Measurements from ENCODE around the gene SPINDOC.
"Not testable (repeated sequence)": the region's sequence is repeated elsewhere in the genome, so short reads cannot be mapped to it uniquely, and the experiment has no call there.

Gene SPINDOC

DNA sequence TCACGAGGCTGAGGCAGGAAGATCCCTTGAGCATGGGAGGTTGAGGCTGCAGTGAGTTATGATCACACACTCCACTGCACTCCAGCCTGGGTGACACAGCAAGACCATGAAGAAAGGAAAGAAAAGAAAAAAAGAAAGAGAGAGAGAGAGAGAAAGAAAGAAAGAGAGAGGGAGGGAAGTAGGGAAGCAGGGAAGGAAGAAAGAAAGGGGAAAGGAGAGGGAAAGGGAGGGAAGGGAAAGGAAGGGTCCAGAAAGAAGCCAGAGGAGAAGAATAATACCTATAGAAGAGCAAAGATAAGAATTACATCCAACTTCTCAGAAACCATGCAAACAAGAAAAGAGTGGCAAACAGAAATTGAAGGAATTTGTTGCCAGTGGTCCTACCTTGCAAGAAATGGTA is 27.4 kb upstream of the SPINDOC start:
- DNase-seq (ENCODE audit: low read depth in 2 of 2) = no peak

DNA sequence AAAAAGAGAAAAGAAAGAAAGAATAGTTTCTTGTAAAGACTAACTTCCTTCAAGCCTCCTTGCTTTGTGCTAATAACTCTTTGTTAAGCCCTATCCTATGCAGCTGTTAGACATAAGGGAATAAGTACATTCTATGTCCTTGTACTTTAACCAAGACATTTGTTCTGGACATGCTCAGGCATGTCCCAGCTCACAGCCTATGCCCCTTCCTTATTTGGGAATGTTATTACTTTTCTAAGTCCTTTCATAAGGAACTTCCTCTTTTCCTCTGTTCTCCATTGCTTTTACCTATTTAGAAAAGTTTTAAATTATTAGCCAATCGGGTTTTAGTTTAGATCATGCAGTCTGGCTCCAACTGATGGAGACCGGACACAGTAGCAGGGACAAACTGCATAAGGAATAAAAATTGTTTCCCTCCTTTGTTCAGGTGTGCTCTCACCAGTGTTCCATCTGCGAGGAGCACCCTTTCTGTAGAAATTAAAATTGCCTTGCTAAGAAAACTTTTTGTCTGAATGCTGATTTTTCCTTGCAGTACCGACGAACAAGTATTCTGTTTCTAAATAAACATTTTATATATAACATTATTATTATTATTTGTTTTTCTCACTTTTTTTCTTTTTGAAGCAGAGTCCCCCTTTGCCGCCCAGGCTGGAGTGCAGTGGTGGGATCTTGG is 21.6 kb upstream of the SPINDOC start:
- no peak for DNase-seq (ENCODE audit: low read depth in 2 of 2)

DNA sequence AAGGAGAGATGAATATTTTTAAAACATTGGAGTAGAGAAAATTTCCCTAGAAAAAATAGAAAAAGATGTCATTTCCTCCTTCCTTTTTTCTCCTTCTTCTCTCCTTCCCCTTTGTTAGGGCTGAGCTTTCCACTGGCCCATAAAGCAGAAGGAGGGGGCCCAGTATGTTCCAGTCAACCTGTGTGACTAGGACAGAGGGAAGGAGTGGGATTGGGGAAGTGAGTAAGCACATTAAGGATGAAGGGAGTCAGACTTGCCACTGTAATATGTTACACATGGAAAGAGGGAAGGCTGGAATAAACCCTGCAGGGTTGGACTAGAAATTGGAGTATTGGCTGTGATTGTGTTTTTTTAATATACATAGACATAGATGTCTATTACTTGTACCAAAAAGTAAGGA is 20.1 kb upstream of the SPINDOC start:
- DNase-seq (ENCODE audit: low read depth in 2 of 2) = no peak

DNA sequence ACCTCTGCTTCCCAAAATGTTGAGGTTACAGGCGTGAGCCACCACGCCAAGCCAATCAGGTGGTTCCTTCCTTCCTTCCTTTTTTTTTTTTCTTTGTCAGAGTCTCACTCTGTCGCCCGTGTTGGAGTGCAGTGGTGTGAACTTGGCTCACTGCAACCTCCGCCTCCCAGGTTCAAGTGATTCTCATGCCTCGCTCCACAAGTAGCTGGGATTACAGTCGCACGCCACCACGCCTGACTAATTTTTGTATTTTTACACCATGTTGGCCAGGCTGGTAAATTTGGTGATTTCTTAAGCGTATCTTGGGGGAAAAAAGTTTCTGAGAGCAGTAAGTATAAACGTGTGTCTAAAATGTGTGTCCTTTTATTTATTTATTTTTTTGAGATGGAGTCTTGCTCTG is 18.2 kb upstream of the SPINDOC start:
- no peak for DNase-seq (ENCODE audit: low read depth in 2 of 2)

DNA sequence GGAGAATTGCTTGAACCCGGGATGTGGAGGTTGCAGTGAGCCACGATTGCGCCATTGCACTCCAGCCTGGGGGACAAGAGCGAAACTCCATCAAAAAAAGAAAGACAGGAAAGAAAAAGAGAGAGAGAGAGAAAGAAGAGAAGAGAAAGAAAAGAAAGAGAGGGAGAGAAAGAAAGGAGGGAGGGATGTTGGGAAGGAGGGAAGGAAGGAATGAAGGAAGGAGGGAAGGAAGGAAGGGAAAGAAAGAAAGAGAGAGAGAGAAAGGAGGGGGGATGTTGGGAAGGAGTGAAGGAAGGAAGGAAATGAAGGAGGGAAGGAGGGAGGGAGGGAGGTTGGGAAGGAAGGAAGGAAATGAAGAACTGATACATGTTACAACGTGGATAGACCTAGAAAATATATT is 12.3 kb upstream of the SPINDOC start:
- DNase-seq (ENCODE audit: low read depth in 2 of 2) = no peak

DNA sequence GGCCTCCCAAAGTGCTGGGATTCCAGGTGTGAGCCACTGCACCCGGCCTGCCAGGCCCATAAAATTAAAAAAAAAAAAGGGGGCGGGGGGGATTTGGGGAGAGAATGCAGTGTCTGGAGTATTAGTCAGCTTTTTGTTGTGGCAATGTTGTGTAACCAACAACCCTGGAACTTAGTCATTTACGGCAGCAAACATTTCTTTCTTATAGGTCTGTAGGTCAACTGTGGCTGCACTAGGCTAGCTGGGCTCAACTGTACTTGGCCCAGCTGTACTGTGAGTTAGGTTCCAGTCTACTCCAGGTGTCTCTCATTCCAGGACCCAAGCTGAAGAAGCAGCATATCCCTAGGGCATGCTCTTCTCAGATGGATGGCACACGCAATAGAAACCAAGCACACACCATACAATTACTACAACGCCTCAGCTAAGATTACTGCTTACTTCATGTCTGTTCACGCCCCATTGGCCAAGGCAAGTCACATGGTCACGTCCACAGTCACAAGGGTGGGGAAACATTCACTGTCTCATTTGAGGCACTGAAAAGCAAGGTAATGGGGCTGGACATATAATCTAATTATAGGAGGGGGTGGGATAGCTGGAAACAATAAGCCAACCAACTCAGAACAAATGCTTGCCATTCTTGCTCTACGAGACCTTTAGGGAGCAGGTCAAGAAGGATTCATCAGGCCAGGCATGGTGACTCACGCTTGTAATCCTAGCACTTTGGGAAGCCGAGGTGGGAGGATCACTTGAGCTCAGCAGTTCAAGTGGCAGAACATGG is 10.4 kb upstream of the SPINDOC start:
- no peak for DNase-seq (ENCODE audit: low read depth in 2 of 2)

DNA sequence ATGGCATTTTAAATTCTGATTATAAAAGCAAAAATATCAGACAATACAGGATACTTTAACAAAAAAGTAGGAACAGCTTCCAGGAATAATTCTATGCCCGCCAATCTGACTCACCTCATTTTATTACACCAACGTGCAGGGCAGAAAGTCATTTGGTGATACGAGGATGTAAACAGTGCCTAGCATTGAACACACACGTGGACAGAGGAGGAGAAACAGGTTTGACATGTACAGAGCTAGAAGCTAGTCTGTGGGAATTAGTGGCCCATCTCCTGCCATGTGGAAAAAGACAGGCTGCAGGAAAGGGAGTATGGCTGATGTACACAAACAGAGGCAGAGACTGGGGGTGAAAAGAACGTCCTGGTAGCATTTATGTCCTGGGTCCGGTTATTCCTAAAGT is 9.0 kb upstream of the SPINDOC start:
- no peak for DNase-seq (ENCODE audit: low read depth in 2 of 2)

DNA sequence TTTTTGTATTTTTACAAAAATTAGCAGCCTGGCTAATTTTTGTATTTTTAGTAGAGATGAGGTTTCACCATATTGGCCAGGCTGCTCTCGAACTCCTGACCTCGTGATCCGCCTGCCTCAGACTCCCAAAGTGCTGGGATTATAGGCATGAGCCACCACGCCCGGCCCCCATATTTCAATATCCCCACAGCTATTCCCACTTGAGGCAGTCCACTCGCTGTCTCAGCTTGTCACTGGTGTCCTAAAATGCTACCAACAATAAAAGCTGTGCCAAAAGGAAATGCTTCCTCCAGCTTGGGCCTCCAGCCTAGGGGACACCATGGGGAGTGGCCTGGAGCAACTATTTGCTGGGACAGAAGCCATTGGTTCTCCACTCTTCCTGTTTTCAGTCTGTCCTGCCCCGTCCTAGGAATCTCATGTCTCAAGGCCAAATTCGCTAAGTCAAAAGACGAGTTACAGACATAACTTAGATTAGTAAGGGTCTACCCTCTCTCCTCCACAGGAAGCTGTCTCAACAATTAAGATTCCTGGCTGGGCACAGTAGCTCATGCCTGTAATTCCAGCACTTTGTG is 7.3 kb upstream of the SPINDOC start:
- no peak for DNase-seq (ENCODE audit: low read depth in 2 of 2)

DNA sequence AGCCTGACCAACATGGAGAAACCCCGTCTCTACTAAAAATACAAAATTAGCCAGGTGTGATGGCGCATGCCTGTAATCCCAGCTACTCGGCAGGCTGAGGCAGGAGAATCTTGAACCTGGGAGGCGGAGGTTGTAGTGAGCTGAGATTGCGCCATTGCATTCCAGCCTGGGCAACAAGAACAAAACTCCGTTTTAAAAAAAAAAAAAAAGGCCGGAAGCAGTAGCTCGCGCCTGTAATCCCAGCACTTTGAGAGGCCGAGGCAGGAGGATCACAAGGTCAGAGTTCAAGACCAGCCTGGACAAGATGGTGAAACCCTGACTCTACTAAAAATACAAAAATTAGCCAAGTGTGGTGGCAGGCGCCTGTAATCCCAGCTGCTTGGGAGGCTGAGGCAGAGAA is 2.9 kb upstream of the SPINDOC start:
- not testable (repeated sequence) for DNase-seq (ENCODE audit: low read depth in 2 of 2)

DNA sequence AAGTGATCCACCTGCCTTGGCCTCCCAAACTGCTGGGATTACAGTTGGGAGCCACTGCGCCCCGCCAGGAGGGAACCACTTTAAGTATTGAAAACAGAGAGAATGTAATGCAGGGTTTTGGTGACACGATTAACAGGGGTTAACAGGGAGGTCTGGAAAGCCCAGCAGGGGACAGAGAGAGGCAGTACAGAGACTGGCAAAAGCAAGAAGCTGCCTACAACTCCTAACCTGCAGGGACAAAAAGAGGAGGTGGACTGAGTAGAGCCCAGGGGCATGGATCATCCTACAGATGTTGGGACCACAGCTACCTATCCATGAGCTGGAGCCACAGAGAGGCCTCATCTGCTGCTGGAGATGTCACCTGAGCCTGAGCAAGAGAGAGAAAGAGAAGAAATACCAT is 1.7 kb upstream of the SPINDOC start:
- DNase-seq (ENCODE audit: low read depth in 2 of 2) = no peak

DNA sequence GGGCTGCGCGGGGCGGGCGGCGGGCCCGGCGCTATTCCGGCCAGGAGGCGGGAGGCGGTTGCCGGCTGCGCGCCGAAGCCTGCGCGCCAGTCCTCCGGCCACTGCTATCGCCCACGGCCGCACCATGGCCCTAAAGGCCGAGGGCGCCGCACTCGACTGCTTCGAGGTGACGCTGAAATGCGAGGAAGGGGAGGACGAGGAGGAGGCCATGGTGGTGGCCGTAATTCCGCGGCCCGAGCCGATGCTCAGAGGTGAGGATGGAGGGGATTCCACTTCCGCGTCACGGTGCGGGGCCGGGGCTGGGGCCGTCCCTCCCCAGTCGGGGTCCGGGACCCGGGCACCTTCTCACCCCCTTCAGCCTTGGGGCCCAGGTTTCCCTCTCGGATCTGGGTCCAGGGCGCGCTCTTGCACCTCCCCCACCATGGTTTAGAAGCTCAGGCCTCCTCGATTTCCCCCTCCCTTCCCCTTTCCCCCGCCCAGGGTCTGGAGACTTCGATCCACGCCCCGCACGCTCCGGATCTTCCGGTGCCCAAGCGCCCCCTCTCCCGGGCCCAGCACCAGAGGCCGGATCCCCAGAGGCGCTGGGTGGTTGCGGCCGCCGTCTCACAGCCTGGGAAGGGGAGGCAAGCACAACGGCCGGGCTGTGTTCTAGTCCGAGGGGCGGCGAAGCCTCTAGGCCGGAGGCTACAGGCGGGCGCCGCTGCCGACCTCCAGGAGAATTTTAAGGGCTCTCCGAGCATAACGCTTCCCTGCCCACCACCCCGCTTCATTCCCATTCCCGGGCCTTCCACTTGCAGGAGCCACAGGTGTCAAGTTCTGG is 517 bp downstream of the SPINDOC start:
- DNase-seq (ENCODE audit: low read depth in 2 of 2) = peak in 1 of 2 experiments; percentile 10

DNA sequence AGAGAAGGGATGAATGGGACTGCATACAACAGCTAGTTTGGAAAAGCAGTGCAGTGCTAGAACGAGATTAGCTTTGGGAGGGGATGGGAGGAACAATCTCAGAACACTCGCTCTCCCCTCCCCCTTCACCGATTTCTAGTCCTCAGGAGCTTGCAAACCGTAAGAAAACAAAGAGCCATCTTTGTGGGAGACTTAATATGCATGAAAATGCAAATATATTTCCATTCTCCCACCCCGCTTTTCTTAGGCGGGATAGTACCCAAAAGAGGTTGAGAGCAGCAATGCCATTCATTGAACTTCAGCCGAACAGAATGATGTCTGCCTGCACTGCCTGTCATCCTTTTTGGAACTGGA is 1.1 kb downstream of the SPINDOC start:
- DNase-seq (ENCODE audit: low read depth in 2 of 2) = no peak

DNA sequence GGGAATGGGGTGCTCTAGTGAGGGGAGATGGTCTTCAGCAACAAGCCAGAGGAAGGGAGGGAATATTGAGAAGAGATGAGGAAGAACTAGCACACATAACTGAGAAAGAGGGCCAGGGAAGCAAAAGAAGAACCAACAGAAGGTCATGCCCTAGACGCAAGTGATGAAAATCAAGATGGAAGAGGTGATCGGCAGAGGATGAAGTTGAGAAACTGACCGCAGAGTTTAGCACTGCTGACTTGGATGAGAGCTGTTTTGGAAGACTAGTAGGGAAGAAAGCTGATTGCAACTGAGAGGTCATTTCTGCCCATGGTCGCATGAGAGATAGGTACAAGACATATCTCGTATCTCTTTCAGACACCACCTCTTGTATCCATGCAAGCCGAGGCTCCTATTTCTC is 2.9 kb downstream of the SPINDOC start:
- no peak for DNase-seq (ENCODE audit: low read depth in 2 of 2)

DNA sequence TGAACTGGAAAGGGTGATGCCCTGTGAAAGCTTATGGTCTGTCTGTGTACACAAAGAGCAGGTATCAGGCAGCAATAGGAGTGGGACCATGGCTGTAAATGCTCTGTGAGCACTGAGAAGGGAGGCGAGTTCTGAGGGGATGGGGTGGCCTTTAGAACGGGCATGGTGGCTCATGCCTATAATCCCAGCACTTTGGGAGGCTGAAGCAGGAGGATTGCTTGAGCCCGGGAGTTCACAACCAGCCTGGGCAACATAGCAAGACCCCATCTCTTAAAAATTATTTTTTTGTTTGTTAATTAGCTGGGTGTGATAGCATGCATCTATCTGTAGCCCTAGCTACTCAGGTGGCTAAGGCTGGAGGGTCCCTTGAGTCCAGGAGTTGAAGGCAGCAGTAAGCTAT is 3.5 kb downstream of the SPINDOC start:
- no peak for DNase-seq (ENCODE audit: low read depth in 2 of 2)

DNA sequence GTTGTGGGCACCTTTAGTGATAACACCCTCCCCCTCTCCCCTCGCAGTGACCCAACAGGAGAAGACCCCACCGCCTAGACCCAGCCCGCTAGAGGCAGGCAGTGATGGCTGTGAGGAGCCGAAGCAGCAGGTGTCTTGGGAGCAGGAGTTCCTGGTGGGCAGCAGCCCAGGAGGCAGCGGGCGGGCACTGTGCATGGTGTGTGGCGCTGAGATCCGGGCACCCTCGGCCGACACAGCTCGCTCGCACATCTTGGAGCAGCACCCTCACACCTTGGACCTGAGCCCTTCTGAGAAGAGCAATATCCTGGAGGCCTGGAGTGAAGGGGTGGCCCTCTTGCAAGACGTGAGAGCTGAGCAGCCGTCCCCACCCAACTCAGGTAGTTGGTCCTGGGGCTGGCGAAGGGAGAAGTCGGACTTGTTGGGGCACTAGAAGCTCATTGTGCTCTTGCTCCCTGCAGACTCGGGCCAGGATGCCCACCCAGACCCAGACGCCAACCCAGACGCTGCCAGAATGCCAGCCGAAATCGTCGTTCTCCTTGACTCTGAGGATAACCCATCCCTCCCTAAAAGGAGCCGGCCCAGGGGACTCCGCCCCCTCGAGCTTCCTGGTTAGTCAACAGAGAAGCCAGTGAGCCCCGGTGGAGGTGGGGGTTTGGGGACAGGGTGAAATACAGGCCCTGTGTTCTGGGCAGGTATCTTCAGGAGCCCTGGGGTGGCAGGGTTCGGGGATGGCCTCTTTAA is 4.7 kb downstream of the SPINDOC start:
- no peak for DNase-seq (ENCODE audit: low read depth in 2 of 2)

DNA sequence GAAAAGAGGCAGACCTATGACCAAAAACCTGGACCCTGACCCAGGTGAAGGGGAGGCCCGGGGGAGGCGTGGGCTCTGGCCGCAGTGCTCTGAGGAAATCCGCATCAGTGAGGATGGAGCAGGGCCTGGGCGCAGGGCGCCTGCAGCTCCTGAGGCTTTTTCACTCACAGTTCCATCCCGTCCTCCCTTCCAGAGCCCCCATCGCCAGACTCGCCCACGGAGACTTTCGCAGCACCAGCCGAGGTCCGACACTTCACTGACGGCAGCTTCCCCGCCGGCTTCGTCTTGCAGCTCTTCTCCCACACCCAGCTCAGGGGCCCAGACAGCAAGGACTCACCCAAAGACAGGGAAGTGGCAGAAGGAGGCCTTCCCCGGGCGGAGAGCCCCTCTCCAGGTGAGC is 5.4 kb downstream of the SPINDOC start:
- no peak for DNase-seq (ENCODE audit: low read depth in 2 of 2)

DNA sequence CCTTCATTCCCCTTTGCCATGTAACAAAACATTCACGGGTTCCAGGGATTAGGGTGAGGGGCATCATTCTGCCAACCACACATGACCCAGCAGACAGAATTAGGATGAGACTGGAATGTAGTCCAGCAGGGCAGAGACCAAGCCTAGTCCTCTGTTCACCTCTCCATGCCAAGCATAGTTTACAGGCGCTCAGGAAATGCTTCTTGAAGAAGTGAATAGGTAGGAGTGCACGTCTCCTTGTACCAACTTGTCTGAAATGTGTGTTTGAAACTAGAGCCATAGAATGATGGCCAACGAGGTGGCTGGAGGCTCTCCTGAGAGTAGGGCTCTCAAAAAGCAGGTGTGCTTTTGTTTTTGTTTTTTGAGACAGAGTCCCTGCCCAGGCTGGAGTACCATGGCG is 8.2 kb downstream of the SPINDOC start:
- DNase-seq (ENCODE audit: low read depth in 2 of 2) = no peak

DNA sequence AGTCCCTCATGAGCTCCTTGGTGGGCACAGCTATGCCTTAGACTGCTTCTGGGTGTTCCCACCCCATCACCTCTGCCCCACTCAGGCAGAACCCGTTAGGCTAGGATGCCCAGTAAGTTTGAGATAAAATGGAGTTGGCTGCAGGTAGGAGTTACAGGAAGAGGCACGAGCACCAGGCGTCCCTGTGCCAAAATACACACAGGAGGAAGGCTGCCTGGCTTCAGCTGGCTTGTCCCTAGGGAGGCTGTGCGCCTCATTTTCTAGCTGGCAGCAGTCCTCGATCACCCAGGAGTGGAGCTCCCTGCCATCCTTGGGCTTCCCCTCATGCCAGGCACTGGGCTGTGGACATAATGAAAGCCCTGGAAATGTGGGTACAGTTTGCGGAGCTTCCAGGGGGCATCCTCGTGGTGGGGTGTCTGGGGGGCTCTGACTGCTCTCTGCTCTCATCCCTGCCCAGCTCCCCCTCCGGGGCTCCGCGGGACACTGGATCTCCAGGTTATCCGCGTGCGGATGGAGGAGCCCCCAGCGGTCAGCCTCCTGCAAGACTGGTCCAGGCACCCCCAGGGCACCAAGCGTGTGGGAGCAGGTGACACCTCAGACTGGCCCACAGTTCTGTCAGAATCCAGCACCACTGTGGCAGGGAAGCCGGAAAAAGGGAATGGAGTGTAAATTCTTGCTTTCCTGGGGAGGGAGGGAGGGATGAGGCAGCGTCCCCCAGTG is 13.4 kb downstream of the SPINDOC start:
- no peak for DNase-seq (ENCODE audit: low read depth in 2 of 2)

DNA sequence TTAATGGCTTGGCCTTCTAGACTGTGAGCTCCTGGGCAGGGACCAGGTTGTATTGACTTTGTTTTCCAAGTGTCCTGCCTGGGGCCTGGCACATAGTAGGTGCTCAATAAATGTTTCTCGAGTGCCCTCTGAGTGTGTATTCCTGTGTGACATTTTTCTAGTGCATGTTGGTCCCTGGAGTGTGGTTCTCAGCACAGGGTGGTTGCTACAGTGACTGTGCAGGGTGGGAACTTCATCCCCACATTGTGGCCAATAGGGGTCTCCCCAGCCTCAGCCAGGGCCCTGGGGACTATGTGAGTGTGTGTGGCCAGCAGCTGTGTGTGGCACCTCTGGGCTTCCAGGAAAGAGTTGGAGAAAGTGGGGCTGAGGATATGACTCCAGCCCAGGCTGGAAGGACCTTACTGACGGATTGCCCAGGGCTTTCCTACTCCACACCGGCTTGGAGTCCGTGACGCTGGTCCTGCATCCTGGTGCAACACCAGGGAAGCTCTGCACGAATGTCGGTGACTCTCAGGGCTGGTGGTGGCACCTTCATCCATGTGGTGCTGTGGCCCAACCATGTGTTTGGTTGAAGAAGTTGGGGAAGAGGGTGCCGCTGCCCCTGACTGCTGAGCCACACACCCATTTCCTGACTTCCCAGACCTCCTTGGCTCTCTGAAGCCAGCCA is 16.7 kb downstream of the SPINDOC start:
- no peak for DNase-seq (ENCODE audit: low read depth in 2 of 2)

DNA sequence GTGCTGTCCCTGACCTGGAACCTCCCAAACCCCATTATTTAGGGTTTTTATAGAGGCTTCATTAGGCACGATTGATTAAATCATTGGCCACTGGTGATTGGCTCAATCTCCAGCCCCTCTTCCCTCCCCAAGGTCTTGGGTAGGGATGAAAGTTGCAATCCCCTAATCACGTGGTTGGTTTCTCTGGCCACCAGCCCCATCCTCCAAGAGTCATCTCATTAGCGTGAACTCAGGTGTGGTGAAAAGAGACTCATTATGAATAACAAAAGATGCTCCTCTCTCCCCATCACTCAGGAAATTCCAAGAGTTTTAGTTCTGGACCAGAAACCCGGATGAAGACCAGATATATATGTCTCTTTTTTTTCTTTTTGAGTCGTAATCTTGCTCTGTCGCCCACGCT is 18.1 kb downstream of the SPINDOC start:
- DNase-seq (ENCODE audit: low read depth in 2 of 2) = no peak

DNA sequence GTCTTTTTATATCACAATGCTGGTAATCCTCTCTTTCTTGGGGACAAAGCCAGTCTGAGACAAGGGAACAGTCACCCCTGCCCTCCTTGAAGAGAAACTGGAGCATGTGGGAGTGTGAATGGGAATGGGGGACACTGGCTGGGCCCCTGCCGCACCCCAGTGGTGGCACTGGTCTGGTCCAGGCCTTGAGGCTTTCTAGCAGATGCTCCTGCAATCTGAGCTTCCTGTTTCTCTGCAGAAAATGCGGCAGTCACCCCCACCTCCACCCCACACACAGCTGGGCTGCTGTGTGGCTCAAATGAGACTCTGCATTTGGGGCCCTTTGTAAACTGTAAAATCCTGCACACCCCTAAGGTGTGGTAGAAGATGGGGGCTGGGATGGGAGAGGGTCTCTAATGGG is 19.1 kb downstream of the SPINDOC start:
- DNase-seq (ENCODE audit: low read depth in 2 of 2) = no peak
